ENCODE measurements around the gene MARCO. TPM values are rescaled to one million over a fixed set of nuclear protein-coding genes. Genes with fewer than 3 reads are reported as not detected.
"Not testable (repeated sequence)": the region's sequence is repeated elsewhere in the genome, so short reads cannot be mapped to it uniquely, and the experiment has no call there.

MARCO gene
- total RNA-seq, 1 donor from 2014 or later, result 0.80 TPM

- no peak for ATAC-seq
Measured at GRCh38 chr2:118975133-118975532, 33.1 kb downstream of the MARCO start.

- ATAC-seq, result no peak
Measured at GRCh38 chr2:118978064-118978463, 36.1 kb downstream of the MARCO start.

- ATAC-seq, result no peak
Measured at GRCh38 chr2:118979152-118979861, 37.3 kb downstream of the MARCO start.

GRCh38 chr2:118980022-118980421 lies 38.0 kb downstream of the MARCO start:
- ATAC-seq, result no peak

- ATAC-seq, result no peak
Measured at GRCh38 chr2:118980573-118980972, 38.6 kb downstream of the MARCO start.

GRCh38 chr2:118981632-118982031 lies 39.6 kb downstream of the MARCO start:
- no peak for ATAC-seq

GRCh38 chr2:118982039-118982438 lies 40.0 kb downstream of the MARCO start:
- ATAC-seq, result no peak

GRCh38 chr2:118983133-118983532 lies 41.1 kb downstream of the MARCO start:
- no peak for ATAC-seq

- ATAC-seq, result no peak
Measured at GRCh38 chr2:118983915-118984314, 41.9 kb downstream of the MARCO start.

- no peak for ATAC-seq
Measured at GRCh38 chr2:118986738-118987137, 44.7 kb downstream of the MARCO start.

GRCh38 chr2:118987886-118988285 lies 45.9 kb downstream of the MARCO start:
- ATAC-seq, result no peak

GRCh38 chr2:118988706-118989105 lies 46.7 kb downstream of the MARCO start:
- no peak for ATAC-seq

GRCh38 chr2:118989481-118989880 lies 47.5 kb downstream of the MARCO start:
- no peak for ATAC-seq

GRCh38 chr2:118990757-118991545 lies 49.0 kb downstream of the MARCO start:
- ATAC-seq, result no peak

GRCh38 chr2:118991554-118991953 lies 49.6 kb downstream of the MARCO start:
- ATAC-seq, result no peak

GRCh38 chr2:118992740-118993391 lies 50.9 kb downstream of the MARCO start:
- ATAC-seq, result no peak

GRCh38 chr2:118993392-118993752 lies 51.4 kb downstream of the MARCO start:
- ATAC-seq, result no peak

- ATAC-seq, result no peak
Measured at GRCh38 chr2:118994172-118994700, 52.2 kb downstream of the MARCO start.

- ATAC-seq, result peak; percentile 52
Measured at GRCh38 chr2:118994778-118995177, 52.8 kb downstream of the MARCO start.

GRCh38 chr2:119003856-119004255 lies 61.9 kb downstream of the MARCO start:
- ATAC-seq, result not testable (repeated sequence)

GRCh38 chr2:119004602-119005001 lies 62.6 kb downstream of the MARCO start:
- ATAC-seq, result peak; percentile 77

GRCh38 chr2:119005051-119005450 lies 63.1 kb downstream of the MARCO start:
- ATAC-seq, result peak; percentile 28

GRCh38 chr2:119005555-119005954 lies 63.6 kb downstream of the MARCO start:
- ATAC-seq, result no peak

All from esophagus mucosa (tissue), 1 donor.